ENCODE data around the gene BDH2. TPM values are rescaled to one million over a fixed set of nuclear protein-coding genes. Genes with fewer than 3 reads are reported as not detected.

The BDH2 gene
- total and polyA plus RNA-seq, 2 donors (not counting 3 experiments of a cell fraction or from before 2014, with no cell fraction given), result 29.4 to 40.9 TPM

- no peak for FAIRE-seq
- H3K4me2 ChIP-seq (ENCODE audit: insufficient read depth, low read length), result no peak overlapping the region
- H3K36me3 ChIP-seq (ENCODE audit: control insufficient read depth in 2 of 2, extremely low read depth in 1 of 2, insufficient read depth in 2 of 2, low read length in 2 of 2), result peaks cover 0 to 11% of the 10 kb centered on the region in 2 experiments
- H3K9ac ChIP-seq (replicated peaks; ENCODE audit: extremely low read depth, insufficient read depth, low read length), result no peak overlapping the region
- intact Hi-C loops (cut with micrococcal nuclease) (no loop called here), dilution Hi-C loops (cut with MboI; ENCODE audit: extremely low pct_ligation_motif_present, low sequenced_read_pairs) (no loop called here)
- no TSS peak for BruUV-seq (replicated peaks)
- ChIA-PET CTCF (interaction anchor here (0.7 kb wide), 1 partner anchor 112 kb away, joined by 3 read pairs; no protein-coding TSS in a partner anchor), POLR2A (no interaction called here)
- H3K27me3 ChIP-seq (ENCODE audit: control insufficient read depth in 2 of 2, insufficient read depth in 2 of 2, low read length in 2 of 2), result no peaks in the 10 kb centered on the region
- H3K9me1 ChIP-seq (replicated peaks; ENCODE audit: control insufficient read depth, extremely low read depth, insufficient read depth, low read length), result no peaks in the 10 kb centered on the region
- H3K4me3 ChIP-seq (replicated peaks in 1 of 3; ENCODE audit: insufficient read depth in 1 of 3, low read depth in 1 of 3, low read length in 3 of 3), result no peak overlapping the region
- no peaks in the 10 kb centered on the region for H3K9me3 ChIP-seq (replicated peaks; ENCODE audit: control insufficient read depth, insufficient read depth, low read length)
- no peak for TF ChIP-seq MAX (IDR thresholded peaks at IDR 0.05; ENCODE audit: insufficient read depth, insufficient read length)
- DNase-seq (ENCODE audit: low read depth, low spot score), result no peak
- H3K27ac ChIP-seq (ENCODE audit: insufficient read depth, low read depth, low read length), result no peak overlapping the region
- H4K20me1 ChIP-seq (replicated peaks; ENCODE audit: control insufficient read depth, extremely low read depth, insufficient read depth, low read length), result no peaks in the 10 kb centered on the region
- H3K79me2 ChIP-seq (ENCODE audit: control insufficient read depth, insufficient read depth, low read length), result no peaks in the 10 kb centered on the region
- no peaks in the 10 kb centered on the region for H3K4me1 ChIP-seq (ENCODE audit: control insufficient read depth, extremely low read depth, insufficient read depth, low read length)
- no peak overlapping the region for H2AFZ ChIP-seq (ENCODE audit: low read depth, low read length)
Measured at GRCh38 chr4:103118166-103118565, 18.5 kb upstream of the BDH2 start.

GRCh38 chr4:103111598-103111997 lies 12.0 kb upstream of the BDH2 start:
- H3K36me3 ChIP-seq (ENCODE audit: control insufficient read depth in 2 of 2, extremely low read depth in 1 of 2, insufficient read depth in 2 of 2, low read length in 2 of 2), result peaks cover 3 to 7% of the 10 kb centered on the region in 2 experiments
- no peaks in the 10 kb centered on the region for H3K9me1 ChIP-seq (replicated peaks; ENCODE audit: control insufficient read depth, extremely low read depth, insufficient read depth, low read length)
- H3K4me2 ChIP-seq (ENCODE audit: insufficient read depth, low read length), result no peak overlapping the region
- H3K4me1 ChIP-seq (ENCODE audit: control insufficient read depth, extremely low read depth, insufficient read depth, low read length), result no peaks in the 10 kb centered on the region
- no peak for DNase-seq (ENCODE audit: low read depth, low spot score)
- no TSS peak for BruUV-seq (replicated peaks)
- no peak overlapping the region for H3K9ac ChIP-seq (replicated peaks; ENCODE audit: extremely low read depth, insufficient read depth, low read length)
- no peaks in the 10 kb centered on the region for H4K20me1 ChIP-seq (replicated peaks; ENCODE audit: control insufficient read depth, extremely low read depth, insufficient read depth, low read length)
- intact Hi-C loops (cut with micrococcal nuclease) (no loop called here), dilution Hi-C loops (cut with MboI; ENCODE audit: extremely low pct_ligation_motif_present, low sequenced_read_pairs) (no loop called here)
- no peak overlapping the region for H3K4me3 ChIP-seq (replicated peaks in 1 of 3; ENCODE audit: insufficient read depth in 1 of 3, low read depth in 1 of 3, low read length in 3 of 3)
- no peaks in the 10 kb centered on the region for H3K79me2 ChIP-seq (ENCODE audit: control insufficient read depth, insufficient read depth, low read length)
- no peaks in the 10 kb centered on the region for H3K9me3 ChIP-seq (replicated peaks; ENCODE audit: control insufficient read depth, insufficient read depth, low read length)
- CTCF ChIA-PET, result interaction anchor here (1.4 kb wide), 1 partner anchor 12 kb away, joined by 4 read pairs; the partner anchor contains the start of gene BDH2
- no peak overlapping the region for H3K27ac ChIP-seq (ENCODE audit: insufficient read depth, low read depth, low read length)
- no peaks in the 10 kb centered on the region for H3K27me3 ChIP-seq (ENCODE audit: control insufficient read depth in 2 of 2, insufficient read depth in 2 of 2, low read length in 2 of 2)
- POLR2A ChIA-PET, result interaction anchor here (0.5 kb wide), 1 partner anchor 14 kb away, joined by 6 read pairs; no protein-coding TSS in a partner anchor
- no peak for FAIRE-seq
- TF ChIP-seq POLR2A (IDR thresholded peaks at IDR 0.05; ENCODE audit: low read depth, low read length), result no peak
- H2AFZ ChIP-seq (ENCODE audit: low read depth, low read length), result no peak overlapping the region
